ENCODE results near the gene LRRC32.

The LRRC32 gene

DNA sequence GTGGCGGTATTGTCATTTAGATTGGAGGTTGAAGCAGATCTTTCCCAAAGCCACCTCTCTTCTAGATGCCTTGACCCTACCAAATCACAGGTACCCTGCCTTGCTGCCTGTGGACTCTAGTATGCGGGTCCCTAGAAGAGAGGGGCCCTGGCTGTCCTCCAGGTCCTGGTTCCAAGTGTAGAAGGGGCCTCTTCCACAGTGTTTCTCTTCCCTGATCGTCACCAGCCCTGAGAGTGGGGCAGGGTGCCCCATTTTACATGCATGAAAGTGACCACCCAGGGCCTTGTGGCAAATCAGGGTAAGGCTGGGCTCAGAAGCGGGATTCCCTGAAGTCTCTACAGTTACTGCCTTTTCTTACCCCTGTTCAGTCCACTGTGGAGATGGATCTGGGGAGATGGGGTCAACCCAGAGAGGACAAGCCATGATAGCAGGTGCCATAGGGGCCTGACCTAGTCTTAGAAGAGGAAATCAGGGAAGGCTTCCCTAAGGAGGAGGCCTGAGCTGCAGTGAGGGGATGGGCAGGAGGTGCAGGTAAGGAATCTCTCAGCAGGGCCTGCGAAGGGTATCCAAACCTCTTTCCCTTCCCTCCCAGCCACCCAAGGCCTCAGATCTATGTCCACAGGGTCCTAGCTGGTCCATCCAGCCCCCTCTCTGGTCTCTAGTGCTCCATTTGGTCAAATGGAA lies 1.2 kb upstream of the LRRC32 start:
- no peak overlapping the region for H3K4me3 ChIP-seq (ENCODE audit: low read depth, low read length)

DNA sequence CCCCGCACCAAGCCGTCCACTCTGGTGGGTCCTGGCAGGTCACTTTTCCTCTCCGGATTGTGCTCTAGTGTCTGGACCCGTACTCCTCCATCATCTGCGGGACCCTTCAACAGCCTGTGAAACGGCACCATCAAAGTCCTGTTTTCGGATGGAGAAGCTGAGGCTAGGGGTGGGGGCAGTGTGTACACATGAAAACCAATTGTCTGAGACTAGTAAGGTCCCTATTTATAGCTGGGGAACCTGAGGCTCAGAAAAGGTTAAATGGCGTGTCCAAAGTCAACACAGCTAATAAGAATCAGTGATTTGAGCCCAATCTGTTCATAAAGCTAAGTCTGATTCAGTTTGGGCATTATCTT lies 668 bp upstream of the LRRC32 start:
- no peak overlapping the region for H3K4me3 ChIP-seq (ENCODE audit: low read depth, low read length)
- TF ChIP-seq, protein P1, sequence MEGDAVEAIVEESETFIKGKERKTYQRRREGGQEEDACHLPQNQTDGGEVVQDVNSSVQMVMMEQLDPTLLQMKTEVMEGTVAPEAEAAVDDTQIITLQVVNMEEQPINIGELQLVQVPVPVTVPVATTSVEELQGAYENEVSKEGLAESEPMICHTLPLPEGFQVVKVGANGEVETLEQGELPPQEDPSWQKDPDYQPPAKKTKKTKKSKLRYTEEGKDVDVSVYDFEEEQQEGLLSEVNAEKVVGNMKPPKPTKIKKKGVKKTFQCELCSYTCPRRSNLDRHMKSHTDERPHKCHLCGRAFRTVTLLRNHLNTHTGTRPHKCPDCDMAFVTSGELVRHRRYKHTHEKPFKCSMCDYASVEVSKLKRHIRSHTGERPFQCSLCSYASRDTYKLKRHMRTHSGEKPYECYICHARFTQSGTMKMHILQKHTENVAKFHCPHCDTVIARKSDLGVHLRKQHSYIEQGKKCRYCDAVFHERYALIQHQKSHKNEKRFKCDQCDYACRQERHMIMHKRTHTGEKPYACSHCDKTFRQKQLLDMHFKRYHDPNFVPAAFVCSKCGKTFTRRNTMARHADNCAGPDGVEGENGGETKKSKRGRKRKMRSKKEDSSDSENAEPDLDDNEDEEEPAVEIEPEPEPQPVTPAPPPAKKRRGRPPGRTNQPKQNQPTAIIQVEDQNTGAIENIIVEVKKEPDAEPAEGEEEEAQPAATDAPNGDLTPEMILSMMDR (IDR thresholded peaks at IDR 0.05; ENCODE audit: borderline replicate concordance, insufficient read depth, low read depth, low read length) = no peak

More for the DNA sequence above, 1.2 kb upstream of the LRRC32 start:
- TF ChIP-seq, protein P1 (IDR thresholded peaks at IDR 0.05; ENCODE audit: borderline replicate concordance, insufficient read depth, low read depth, low read length) = no peak

DNA sequence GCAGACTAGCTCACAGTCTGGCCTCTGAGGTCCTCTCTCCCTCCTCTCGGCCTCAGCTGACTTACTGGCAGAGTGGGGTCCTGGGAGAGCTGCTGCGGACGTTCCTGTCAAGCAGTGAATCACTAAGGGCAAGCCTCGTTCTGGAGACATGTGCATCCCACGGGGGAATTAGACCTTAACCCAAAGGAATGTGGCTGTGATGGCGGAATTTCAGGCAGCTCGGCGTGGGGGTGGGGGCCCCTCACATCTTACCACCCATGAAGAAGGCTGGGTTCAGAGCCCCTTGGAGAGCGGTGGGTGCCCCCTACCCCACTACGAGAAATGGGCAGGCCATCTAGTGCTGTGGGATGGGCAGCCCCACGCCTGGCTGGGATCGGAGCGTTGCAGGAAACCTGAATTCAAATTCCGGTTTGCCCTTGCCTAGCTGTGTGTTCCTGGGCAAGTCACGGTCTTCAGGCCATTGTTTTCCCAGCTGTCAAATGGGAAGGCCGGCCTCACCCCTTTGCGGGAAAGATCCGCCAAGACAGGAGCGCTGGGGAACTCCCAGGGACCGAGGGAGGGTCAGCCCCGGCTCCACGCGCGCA lies 554 bp downstream of the LRRC32 start:
- TF ChIP-seq, protein P1 (IDR thresholded peaks at IDR 0.05; ENCODE audit: borderline replicate concordance, insufficient read depth, low read depth, low read length) = no peak
- peak overlapping the region; percentile 51 for H3K4me3 ChIP-seq (ENCODE audit: low read depth, low read length)

DNA sequence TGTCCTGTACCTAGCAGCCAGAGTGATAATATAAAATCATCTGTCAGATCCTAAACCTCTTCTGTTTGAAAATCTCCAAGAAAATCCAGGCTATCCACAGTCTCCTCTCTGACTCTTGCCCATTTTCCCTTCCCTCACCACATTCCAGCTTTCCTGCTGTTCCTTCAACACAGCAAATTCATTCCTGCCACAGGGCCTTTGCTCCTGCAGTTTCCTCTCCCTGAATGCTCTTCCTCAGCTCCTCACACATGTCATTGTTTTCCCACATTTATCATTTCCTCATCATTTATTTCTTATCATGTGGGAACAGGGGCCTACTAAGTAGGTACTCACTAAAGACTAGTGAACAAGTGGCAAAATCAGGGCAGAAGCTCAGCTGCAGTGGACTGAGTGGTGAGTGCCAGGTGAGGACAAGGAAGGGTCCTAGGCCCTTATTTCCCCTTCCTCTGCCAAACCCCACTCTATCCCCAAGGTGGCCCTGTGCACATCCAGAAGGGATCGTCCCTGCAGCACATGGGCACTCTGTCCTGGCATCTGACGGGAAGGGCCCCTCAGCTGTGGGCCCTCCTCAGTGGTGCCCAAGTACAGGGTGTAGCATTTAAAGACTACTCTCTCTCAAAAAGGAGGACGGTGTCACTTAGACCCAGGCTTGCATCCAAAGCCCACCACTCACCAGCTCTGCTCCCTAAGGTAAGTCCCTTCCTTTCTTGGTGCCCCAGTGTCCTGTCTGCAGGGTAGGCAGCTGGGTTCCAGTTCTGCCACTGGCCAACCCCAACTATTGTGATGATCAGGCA lies 2.0 kb downstream of the LRRC32 start:
- H3K4me3 ChIP-seq (ENCODE audit: low read depth, low read length) = no peak overlapping the region
- TF ChIP-seq, protein P1 (IDR thresholded peaks at IDR 0.05; ENCODE audit: borderline replicate concordance, insufficient read depth, low read depth, low read length) = no peak

DNA sequence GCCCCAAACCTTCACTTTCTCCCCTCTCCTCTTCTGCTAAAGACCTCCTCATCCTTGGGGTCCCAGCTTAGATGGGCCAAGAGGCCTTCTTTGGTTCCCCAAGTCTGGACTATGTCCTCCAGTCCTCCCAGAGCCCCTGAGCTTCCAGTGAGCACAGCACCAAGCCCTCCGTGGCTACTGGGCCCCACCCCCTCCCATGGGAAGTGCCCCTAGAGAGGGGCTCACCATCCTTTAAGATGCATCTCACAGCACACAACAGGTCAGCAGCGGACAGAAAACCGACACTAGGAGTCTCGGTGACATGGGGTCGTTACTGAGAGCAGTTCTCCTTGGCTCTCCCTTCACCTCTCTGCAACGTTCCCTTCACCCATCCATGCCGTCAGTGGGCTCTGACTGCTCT lies 2.7 kb downstream of the LRRC32 start:
- no peak overlapping the region for H3K4me3 ChIP-seq (ENCODE audit: low read depth, low read length)
- TF ChIP-seq, protein P1 (IDR thresholded peaks at IDR 0.05; ENCODE audit: borderline replicate concordance, insufficient read depth, low read depth, low read length) = no peak

DNA sequence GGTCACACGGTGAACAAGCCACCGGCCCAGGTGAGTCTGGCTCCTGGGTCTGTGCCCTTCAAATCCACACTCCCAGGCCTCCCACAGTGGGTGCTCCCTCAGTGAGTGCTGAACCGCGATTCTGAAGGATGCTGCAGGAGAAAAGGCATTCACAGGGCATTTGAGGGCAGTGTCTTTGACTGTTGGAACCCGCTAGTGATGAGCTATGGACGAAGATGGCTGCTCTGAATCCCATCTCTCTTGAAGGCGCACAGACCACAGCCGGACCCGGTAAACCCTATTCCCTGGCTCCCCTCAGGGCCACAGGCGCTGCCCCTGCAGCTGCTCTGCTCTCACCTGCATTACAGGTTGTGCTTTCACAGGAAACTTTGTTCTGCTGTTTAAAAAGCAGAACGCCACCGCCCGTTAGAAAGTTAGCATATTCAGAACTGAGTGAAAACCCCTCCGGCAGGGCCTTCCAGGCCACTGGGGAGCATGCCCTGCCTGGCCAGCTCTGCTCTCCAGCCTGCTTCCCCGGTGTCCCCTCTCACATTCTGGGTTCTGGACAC lies 3.2 kb downstream of the LRRC32 start:
- TF ChIP-seq, protein P1 (IDR thresholded peaks at IDR 0.05; ENCODE audit: borderline replicate concordance, insufficient read depth, low read depth, low read length) = no peak

More for the DNA sequence above, 3.2 kb downstream of the LRRC32 start:
- no peak overlapping the region for H3K4me3 ChIP-seq (ENCODE audit: low read depth, low read length)

Data from GM12875 (cell line).